HepG2 (cell line): Measurements from ENCODE around the gene ADARB2. TPM values are rescaled to one million over a fixed set of nuclear protein-coding genes. Genes with fewer than 3 reads are reported as not detected.

Source experiments
- ATAC-seq: fragments of 200-7000 bp; cut with Tn5 transposase; 3 replicates; pipeline ENCODE4 v1.9.1; 2020; ENCODE audit warnings: mild to moderate bottlenecking, moderate library complexity
- BruUV-seq: library from RNA; stranded (reverse); fragments of 400-500 nt; replicated peaks from 2 replicates; lab custom pipeline; 2021; lab: Mats Ljungman, UMichigan
- CTCF ChIA-PET: fragments of 300-600 bp; formaldehyde crosslinking; extraction: SDS; loops from one replicate; lab custom pipeline; 2021; ENCODE audit warnings: low total read pairs, inconsistent platforms, low intra/inter-chr PET ratio; lab: Yijun Ruan, JAX
- POLR2A ChIA-PET: fragments of 350-600 bp; sonication (Branson Sonifier 250); formaldehyde crosslinking; loops from one replicate; lab custom pipeline; 2020; ENCODE audit warnings: antibody characterized with exemption, inconsistent platforms; lab: Yijun Ruan, JAX
- DNase-seq: peaks from one replicate; pipeline ENCODE4 v3.0.0-alpha.2; 2015; ENCODE audit warnings: low spot score
- FAIRE-seq: peaks from 3 replicates; lab custom pipeline; 2011; peaks lifted over from hg19 to GRCh38; lab: Jason Lieb, UNC
- H2AFZ ChIP-seq: one replicate; pipeline ENCODE4 v1.6.1; 2011; ENCODE audit warnings: low read length, inconsistent platforms
- H3K27ac ChIP-seq: fragments of 300-600 bp; 3 replicates; pipeline ENCODE4 v1.8.0; 2011; ENCODE audit warnings: mixed run types, mild to moderate bottlenecking, mixed read lengths, low read length, inconsistent platforms; ENCODE audit not compliant: insufficient read depth; ENCODE audit errors: extremely low read length
- H3K27me3 ChIP-seq, 2 experiments: fragments of 200-600 bp in 1 of 2; 2 replicates in 1 of 2; 3 replicates in 1 of 2; pipeline versions ENCODE4 v1.6.0 to v1.8.0; 2011; ENCODE audit warnings: low read length in 2 of 2, mild to moderate bottlenecking in 2 of 2, moderate library complexity in 2 of 2, inconsistent platforms in 1 of 2; ENCODE audit not compliant: insufficient read depth in 2 of 2, control insufficient read depth in 1 of 2
- H3K36me3 ChIP-seq, 2 experiments: fragments of 200-600 bp in 1 of 2; replicated peaks in 1 of 2; 2 replicates in 1 of 2; 3 replicates in 1 of 2; pipeline versions ENCODE4 v1.5.1 to v1.8.0; 2011; ENCODE audit warnings: low read length in 2 of 2, inconsistent platforms in 1 of 2; ENCODE audit not compliant: insufficient read depth in 2 of 2, control insufficient read depth in 1 of 2
- H3K4me1 ChIP-seq: 2 replicates; pipeline ENCODE4 v1.5.1; 2012; ENCODE audit warnings: low read length, inconsistent platforms; ENCODE audit not compliant: insufficient read depth
- H3K4me2 ChIP-seq: 2 replicates; pipeline ENCODE4 v1.6.0; 2011; ENCODE audit warnings: low read depth, low read length, inconsistent platforms
- H3K4me3 ChIP-seq, 3 experiments: fragments of 200-600 bp in 1 of 3; sonication (generic), shearing (Covaris generic) in 1 of 3; replicated peaks in 1 of 3; 2 replicates each; pipeline ENCODE4 v1.5.1; 2011 to 2016; ENCODE audit warnings: low read length in 3 of 3, inconsistent platforms in 2 of 3, low read depth in 2 of 3, mild to moderate bottlenecking in 2 of 3, control low read depth in 1 of 3, mixed read lengths in 1 of 3; ENCODE audit not compliant: insufficient read depth in 1 of 3
- H3K79me2 ChIP-seq: one replicate; pipeline ENCODE4 v1.6.1; 2011; ENCODE audit warnings: low read length, inconsistent platforms; ENCODE audit not compliant: insufficient read depth
- H3K9ac ChIP-seq: 2 replicates; pipeline ENCODE4 v1.6.0; 2011; ENCODE audit warnings: mild to moderate bottlenecking, low read depth, low read length, inconsistent platforms; ENCODE audit not compliant: insufficient read depth
- H3K9me3 ChIP-seq: 2 replicates; pipeline ENCODE4 v1.5.1; 2012; ENCODE audit warnings: mild to moderate bottlenecking, low read length
- H4K20me1 ChIP-seq: 2 replicates; pipeline ENCODE4 v1.6.0; 2011; ENCODE audit warnings: inconsistent platforms, mild to moderate bottlenecking, low read length, moderate library complexity; ENCODE audit not compliant: insufficient read depth
- ARHGAP35 ChIP-seq: sonication (generic); formaldehyde crosslinking; IDR thresholded peaks from 2 replicates; pipeline ENCODE4 v1.9.0; 2022; ENCODE audit warnings: mild to moderate bottlenecking, inconsistent platforms, moderate library complexity, missing genetic modification reagents, borderline replicate concordance
- BRCA1 ChIP-seq: sonication (generic); formaldehyde crosslinking; IDR thresholded peaks from 2 replicates; pipeline ENCODE4 v1.4.0; 2020; ENCODE audit warnings: missing genetic modification reagents
- CENPX ChIP-seq: sonication (generic); formaldehyde crosslinking; IDR thresholded peaks from 2 replicates; pipeline ENCODE4 v1.9.0; 2021; ENCODE audit warnings: mild to moderate bottlenecking, missing genetic modification reagents, moderate library complexity
- HDAC1 ChIP-seq: sonication (generic); formaldehyde crosslinking; IDR thresholded peaks from 2 replicates; pipeline ENCODE4 v1.5.1; 2020; ENCODE audit warnings: mild to moderate bottlenecking, missing genetic modification reagents
- HDAC2 ChIP-seq: sonication (generic); formaldehyde crosslinking; IDR thresholded peaks from 2 replicates; pipeline ENCODE4 v1.4.0; 2020; ENCODE audit warnings: missing genetic modification reagents
- HMGA1 ChIP-seq: sonication (generic); formaldehyde crosslinking; conservative IDR thresholded peaks from 2 replicates; pipeline ENCODE4 v1.4.0; 2020; ENCODE audit warnings: missing genetic modification reagents
- JDP2 ChIP-seq: sonication (generic); formaldehyde crosslinking; IDR thresholded peaks from 2 replicates; pipeline ENCODE4 v1.8.1; 2022; ENCODE audit warnings: missing genetic modification reagents, borderline replicate concordance
- RBM39 ChIP-seq: fragments of 200-400 bp; formaldehyde crosslinking; IDR thresholded peaks from one replicate; pipeline ENCODE4 v1.6.1; 2018; ENCODE audit warnings: antibody characterized with exemption, mild to moderate bottlenecking, low read depth, low read length; ENCODE audit not compliant: poor library complexity, severe bottlenecking
- SNAPC2 ChIP-seq: sonication (generic); formaldehyde crosslinking; IDR thresholded peaks from 2 replicates; pipeline ENCODE4 v1.8.1; 2022; ENCODE audit warnings: mild to moderate bottlenecking, missing genetic modification reagents
- TBX2 ChIP-seq: sonication (generic); formaldehyde crosslinking; IDR thresholded peaks from 2 replicates; pipeline ENCODE4 v1.5.0; 2020; ENCODE audit warnings: missing genetic modification reagents, mild to moderate bottlenecking, borderline replicate concordance
- ZNF136 ChIP-seq: sonication (generic); formaldehyde crosslinking; IDR thresholded peaks from 2 replicates; pipeline ENCODE4 v1.8.1; 2022; ENCODE audit warnings: low read depth, mild to moderate bottlenecking, moderate library complexity, missing genetic modification reagents
- ZNF296 ChIP-seq: sonication (generic); formaldehyde crosslinking; conservative IDR thresholded peaks from 2 replicates; pipeline ENCODE4 v1.5.0; 2020; ENCODE audit warnings: mild to moderate bottlenecking, missing genetic modification reagents
- ZNF333 ChIP-seq: sonication (generic); formaldehyde crosslinking; IDR thresholded peaks from 2 replicates; pipeline ENCODE4 v1.4.0; 2020; ENCODE audit warnings: mild to moderate bottlenecking, missing genetic modification reagents, borderline replicate concordance
- ZNF441 ChIP-seq: sonication (generic); formaldehyde crosslinking; IDR thresholded peaks from 2 replicates; pipeline ENCODE4 v1.7.0; 2021; ENCODE audit warnings: missing genetic modification reagents, borderline replicate concordance
- ZNF446 ChIP-seq: sonication (generic); formaldehyde crosslinking; IDR thresholded peaks from 2 replicates; pipeline ENCODE4 v1.5.0; 2020; ENCODE audit warnings: mild to moderate bottlenecking, missing genetic modification reagents
- WGBS: methylation state at CpG from one replicate; pipeline ENCODE4 v1.1.6; 2017; ENCODE audit warnings: low lambda C conversion rate; 5-methylcytosine and 5-hydroxymethylcytosine counted together
- in situ Hi-C: cut with HindIII; loops from 2 replicates; pipeline ENCODE4 v1.10.0; 2017; ENCODE audit warnings: low pct_unique_long_range_greater_than_20kb; ENCODE audit not compliant: extremely low pct_ligation_motif_present
- intact Hi-C: fragments of 100-400 bp; cut with micrococcal nuclease; formaldehyde crosslinking; loops from one replicate; pipeline ENCODE4 v1.10.0; 2022; ENCODE audit not compliant: unreplicated experiment
- polyA plus RNA-seq, 8 experiments: library from polyadenylated mRNA; depleted of rRNA in 3 of 8; stranded (reverse) in 7 of 8; unstranded in 1 of 8; fragments of >200 nt; fragmentation: Illumina TruSeq in 4 of 8; extraction: Trizol in 4 of 8; gene quantifications; 2 replicates each; pipeline versions ENCODE4 v1.2.1 to v1.2.3, GENCODE V29; 2011 to 2016; ENCODE audit warnings: low read depth in 4 of 8, missing spikeins in 1 of 8, mixed read lengths in 1 of 8; ENCODE audit not compliant: insufficient read depth in 1 of 8
- total RNA-seq, 5 experiments: library from RNA; depleted of rRNA; stranded (reverse); fragments of >200 nt; fragmentation: Illumina TruSeq; extraction: Trizol; gene quantifications; 2 replicates each; pipeline ENCODE4 v1.2.3, GENCODE V29; 2016; ENCODE audit warnings: low read depth in 1 of 5
- TF ChIP-seq, protein P1 (sequence below): fragments of 450-650 bp; IDR thresholded peaks from 2 replicates; pipeline ENCODE4 v1.6.1; 2016
- TF ChIP-seq, protein P2 (sequence below): sonication (generic); formaldehyde crosslinking; IDR thresholded peaks from 2 replicates; pipeline ENCODE4 v1.5.0; 2020; ENCODE audit warnings: missing genetic modification reagents
- TF ChIP-seq, protein P3 (sequence below): sonication (generic); formaldehyde crosslinking; IDR thresholded peaks from 2 replicates; pipeline ENCODE4 v1.4.0; 2020; ENCODE audit warnings: missing genetic modification reagents
- TF ChIP-seq, protein P4 (sequence below): IDR thresholded peaks from 2 replicates; pipeline ENCODE4 v1.6.1; 2016; ENCODE audit warnings: missing compliant biosample characterization, missing genetic modification reagents, borderline replicate concordance

The ADARB2 gene
- total and polyA plus RNA-seq, 2 of the 13 experiments (the other 11 are each of a cell fraction or from before 2014, with no cell fraction given) = not detected

DNA sequence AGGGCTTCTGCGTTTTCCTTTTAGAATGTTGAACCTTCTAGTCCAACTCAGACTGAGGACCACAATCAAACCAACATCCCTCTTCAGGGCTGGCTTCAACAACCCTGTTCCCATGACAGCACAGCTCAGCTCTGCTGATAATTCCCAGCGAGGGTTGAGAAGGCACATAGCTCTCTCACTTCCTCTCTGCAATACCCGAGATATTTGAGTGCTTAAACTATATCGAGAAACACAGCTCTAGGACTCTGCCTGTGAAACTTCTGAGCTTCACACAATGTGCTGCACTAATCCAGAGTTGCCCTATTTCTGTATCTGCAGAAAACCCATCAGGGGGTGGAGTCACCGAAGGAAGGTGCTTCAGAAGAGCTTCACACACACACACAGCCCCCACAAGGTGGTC, 1.6 kb upstream of the ADARB2 start:
- Histone ChIP-seq H3K4me3 (no peak overlapping the region), H3K27ac (no peak overlapping the region), H3K9ac (no peak overlapping the region), H3K79me2 (no peaks in the 10 kb centered on the region), H3K4me1 (no peaks in the 10 kb centered on the region), H3K27me3 (peaks cover 7 to 69% of the 10 kb centered on the region in 2 experiments), H3K4me2 (no peak overlapping the region), H4K20me1 (no peaks in the 10 kb centered on the region), H3K36me3 (no peaks in the 10 kb centered on the region), H2AFZ (no peak overlapping the region), H3K9me3 (no peaks in the 10 kb centered on the region)
- 1% methylated on average over 5 of the region's 5 CpGs for WGBS
- FAIRE-seq (no peak), DNase-seq (no peak), ATAC-seq (no peak)
- ChIA-PET CTCF (no interaction called here), POLR2A (no interaction called here)
- no TSS peak for BruUV-seq
- intact Hi-C loops (no loop called here), in situ Hi-C loops (no loop called here)
- TF ChIP-seq ZNF441 (CRISPR knock-in tag) (no peak), SNAPC2 (CRISPR knock-in tag) (no peak), HMGA1 (CRISPR knock-in tag) (no peak), TBX2 (CRISPR knock-in tag) (no peak), ZNF296 (CRISPR knock-in tag) (no peak), ARHGAP35 (CRISPR knock-in tag) (no peak), ZNF333 (CRISPR knock-in tag) (no peak), ZNF446 (CRISPR knock-in tag) (no peak), JDP2 (CRISPR knock-in tag) (no peak), BRCA1 (no peak), HDAC2 (CRISPR knock-in tag) (no peak), CENPX (CRISPR knock-in tag) (no peak), ZNF136 (CRISPR knock-in tag) (no peak), HDAC1 (CRISPR knock-in tag) (no peak), RBM39 (no peak)
- TF ChIP-seq, protein P1, sequence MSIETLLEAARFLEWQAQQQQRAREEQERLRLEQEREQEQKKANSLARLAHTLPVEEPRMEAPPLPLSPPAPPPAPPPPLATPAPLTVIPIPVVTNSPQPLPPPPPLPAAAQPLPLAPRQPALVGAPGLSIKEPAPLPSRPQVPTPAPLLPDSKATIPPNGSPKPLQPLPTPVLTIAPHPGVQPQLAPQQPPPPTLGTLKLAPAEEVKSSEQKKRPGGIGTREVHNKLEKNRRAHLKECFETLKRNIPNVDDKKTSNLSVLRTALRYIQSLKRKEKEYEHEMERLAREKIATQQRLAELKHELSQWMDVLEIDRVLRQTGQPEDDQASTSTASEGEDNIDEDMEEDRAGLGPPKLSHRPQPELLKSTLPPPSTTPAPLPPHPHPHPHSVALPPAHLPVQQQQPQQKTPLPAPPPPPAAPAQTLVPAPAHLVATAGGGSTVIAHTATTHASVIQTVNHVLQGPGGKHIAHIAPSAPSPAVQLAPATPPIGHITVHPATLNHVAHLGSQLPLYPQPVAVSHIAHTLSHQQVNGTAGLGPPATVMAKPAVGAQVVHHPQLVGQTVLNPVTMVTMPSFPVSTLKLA = no peak
- TF ChIP-seq, protein P2, sequence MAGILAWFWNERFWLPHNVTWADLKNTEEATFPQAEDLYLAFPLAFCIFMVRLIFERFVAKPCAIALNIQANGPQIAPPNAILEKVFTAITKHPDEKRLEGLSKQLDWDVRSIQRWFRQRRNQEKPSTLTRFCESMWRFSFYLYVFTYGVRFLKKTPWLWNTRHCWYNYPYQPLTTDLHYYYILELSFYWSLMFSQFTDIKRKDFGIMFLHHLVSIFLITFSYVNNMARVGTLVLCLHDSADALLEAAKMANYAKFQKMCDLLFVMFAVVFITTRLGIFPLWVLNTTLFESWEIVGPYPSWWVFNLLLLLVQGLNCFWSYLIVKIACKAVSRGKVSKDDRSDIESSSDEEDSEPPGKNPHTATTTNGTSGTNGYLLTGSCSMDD = no peak
- TF ChIP-seq, protein P3, sequence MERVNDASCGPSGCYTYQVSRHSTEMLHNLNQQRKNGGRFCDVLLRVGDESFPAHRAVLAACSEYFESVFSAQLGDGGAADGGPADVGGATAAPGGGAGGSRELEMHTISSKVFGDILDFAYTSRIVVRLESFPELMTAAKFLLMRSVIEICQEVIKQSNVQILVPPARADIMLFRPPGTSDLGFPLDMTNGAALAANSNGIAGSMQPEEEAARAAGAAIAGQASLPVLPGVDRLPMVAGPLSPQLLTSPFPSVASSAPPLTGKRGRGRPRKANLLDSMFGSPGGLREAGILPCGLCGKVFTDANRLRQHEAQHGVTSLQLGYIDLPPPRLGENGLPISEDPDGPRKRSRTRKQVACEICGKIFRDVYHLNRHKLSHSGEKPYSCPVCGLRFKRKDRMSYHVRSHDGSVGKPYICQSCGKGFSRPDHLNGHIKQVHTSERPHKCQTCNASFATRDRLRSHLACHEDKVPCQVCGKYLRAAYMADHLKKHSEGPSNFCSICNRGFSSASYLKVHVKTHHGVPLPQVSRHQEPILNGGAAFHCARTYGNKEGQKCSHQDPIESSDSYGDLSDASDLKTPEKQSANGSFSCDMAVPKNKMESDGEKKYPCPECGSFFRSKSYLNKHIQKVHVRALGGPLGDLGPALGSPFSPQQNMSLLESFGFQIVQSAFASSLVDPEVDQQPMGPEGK (CRISPR knock-in tag) = no peak
- TF ChIP-seq, protein P4, sequence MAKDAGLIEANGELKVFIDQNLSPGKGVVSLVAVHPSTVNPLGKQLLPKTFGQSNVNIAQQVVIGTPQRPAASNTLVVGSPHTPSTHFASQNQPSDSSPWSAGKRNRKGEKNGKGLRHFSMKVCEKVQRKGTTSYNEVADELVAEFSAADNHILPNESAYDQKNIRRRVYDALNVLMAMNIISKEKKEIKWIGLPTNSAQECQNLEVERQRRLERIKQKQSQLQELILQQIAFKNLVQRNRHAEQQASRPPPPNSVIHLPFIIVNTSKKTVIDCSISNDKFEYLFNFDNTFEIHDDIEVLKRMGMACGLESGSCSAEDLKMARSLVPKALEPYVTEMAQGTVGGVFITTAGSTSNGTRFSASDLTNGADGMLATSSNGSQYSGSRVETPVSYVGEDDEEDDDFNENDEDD (CRISPR knock-in tag) = no peak
